ENCODE data around the gene RIMS4. TPM values are rescaled to one million over a fixed set of nuclear protein-coding genes. Genes with fewer than 3 reads are reported as not detected.

Gene RIMS4
- total and polyA plus RNA-seq, 4 donors = not detected

GRCh38 chr20:44792796-44793195 is 17.6 kb downstream of the RIMS4 start:
- WGBS = 66% methylated on average over 7 of the region's 7 CpGs

GRCh38 chr20:44790638-44791393 is 19.5 kb downstream of the RIMS4 start:
- H3K4me3 ChIP-seq (ENCODE audit: low read depth in 1 of 3, low read length in 3 of 3) = no peak overlapping the region
- no peak for TF ChIP-seq HNF4G (IDR thresholded peaks at IDR 0.05)
- no peak for TF ChIP-seq RAD21 (IDR thresholded peaks at IDR 0.05)
- TF ChIP-seq ZBTB33 (IDR thresholded peaks at IDR 0.05) = no peak
- no peak for TF ChIP-seq SP1 (IDR thresholded peaks at IDR 0.05)
- no peak for TF ChIP-seq CTCF (IDR thresholded peaks at IDR 0.05; ENCODE audit: low read depth, low read length, missing input control)
- TF ChIP-seq JUND (IDR thresholded peaks at IDR 0.05) = no peak
- no peak for TF ChIP-seq NR2F2 (IDR thresholded peaks at IDR 0.05)
- no peak for TF ChIP-seq RXRA (IDR thresholded peaks at IDR 0.05)
- no peak for TF ChIP-seq MAX (IDR thresholded peaks at IDR 0.05)
- 86% methylated on average over 11 of the region's 11 CpGs for WGBS
- H3K27me3 ChIP-seq (ENCODE audit: control insufficient read depth in 4 of 4, insufficient read depth in 4 of 4, low read length in 3 of 4) = peaks cover 0 to 13% (median 2%) of the 10 kb centered on the region in 4 donors
- no peaks in the 10 kb centered on the region for H3K9me3 ChIP-seq (ENCODE audit: control insufficient read depth in 4 of 4, low read length in 3 of 4)
- no peaks in the 10 kb centered on the region for H3K36me3 ChIP-seq (ENCODE audit: control insufficient read depth in 4 of 4, insufficient read depth in 3 of 4, low read depth in 1 of 4, low read length in 3 of 4)
- no peak overlapping the region for H3K27ac ChIP-seq (ENCODE audit: low read depth in 1 of 2, low read length in 2 of 2)
- no peak overlapping the region for H3K9ac ChIP-seq (ENCODE audit: low read depth in 1 of 2, low read length in 2 of 2)
- no peak for DNase-seq (ENCODE audit: low spot score)
- H3K4me1 ChIP-seq (ENCODE audit: control insufficient read depth in 4 of 4, insufficient read depth in 4 of 4, low read length in 3 of 4) = no peaks in the 10 kb centered on the region

More at GRCh38 chr20:44792796-44793195, 17.6 kb downstream of the RIMS4 start:
- TF ChIP-seq REST (IDR thresholded peaks at IDR 0.05) (no peak), HNF4G (IDR thresholded peaks at IDR 0.05) (no peak), SP1 (IDR thresholded peaks at IDR 0.05) (no peak), EGR1 (IDR thresholded peaks at IDR 0.05; ENCODE audit: low read depth in 2 of 2) (no peak), FOXA1 (IDR thresholded peaks at IDR 0.05) (no peak), GABPA (IDR thresholded peaks at IDR 0.05 in 1 of 2, conservative IDR thresholded peaks at IDR 0.05 in 1 of 2) (no peak), ATF3 (IDR thresholded peaks at IDR 0.05) (no peak), FOXA2 (IDR thresholded peaks at IDR 0.05) (no peak), RAD21 (IDR thresholded peaks at IDR 0.05) (no peak)
- H3K9me3 ChIP-seq (ENCODE audit: control insufficient read depth in 4 of 4, low read length in 3 of 4) = no peaks in the 10 kb centered on the region
- no peak overlapping the region for H3K9ac ChIP-seq (ENCODE audit: low read depth in 1 of 2, low read length in 2 of 2)
- H3K4me1 ChIP-seq (ENCODE audit: control insufficient read depth in 4 of 4, insufficient read depth in 4 of 4, low read length in 3 of 4) = no peaks in the 10 kb centered on the region
- no peak overlapping the region for H3K27ac ChIP-seq (ENCODE audit: low read depth in 1 of 2, low read length in 2 of 2)
- no peaks in the 10 kb centered on the region for H3K36me3 ChIP-seq (ENCODE audit: control insufficient read depth in 4 of 4, insufficient read depth in 3 of 4, low read depth in 1 of 4, low read length in 3 of 4)
- no peak for DNase-seq (ENCODE audit: low spot score)
- H3K4me3 ChIP-seq (ENCODE audit: low read depth in 1 of 3, low read length in 3 of 3) = no peak overlapping the region
- H3K27me3 ChIP-seq (ENCODE audit: control insufficient read depth in 4 of 4, insufficient read depth in 4 of 4, low read length in 3 of 4) = peaks cover 0 to 2% (median 0%) of the 10 kb centered on the region in 4 donors

Measured in liver (tissue), 9 donors.